Measurements from ENCODE around the gene EYA2. TPM values are rescaled to one million over a fixed set of nuclear protein-coding genes. Genes with fewer than 3 reads are reported as not detected.

The EYA2 gene
- total and polyA plus RNA-seq, 12 donors: 0.54 to 2.2 (median 1.4) TPM

- no peaks in the 10 kb centered on the region for H3K9me3 ChIP-seq (replicated peaks in 1 of 3)
Observed at GRCh38 chr20:46850416-46850815, 44.2 kb upstream of the EYA2 start.

GRCh38 chr20:46850896-46851295 lies 43.7 kb upstream of the EYA2 start:
- H3K9me3 ChIP-seq (replicated peaks in 1 of 3): no peaks in the 10 kb centered on the region
- no peaks in the 10 kb centered on the region for H3K36me3 ChIP-seq (replicated peaks in 1 of 2)
- H3K27ac ChIP-seq: no peak overlapping the region
- H3K4me3 ChIP-seq: no peak overlapping the region
- DNase-seq: no peak
- H3K27me3 ChIP-seq: no peaks in the 10 kb centered on the region
- H3K4me1 ChIP-seq (replicated peaks in 1 of 2): no peaks in the 10 kb centered on the region
- intact Hi-C loops (cut with DNase I): no loop called here
- TF ChIP-seq CTCF (IDR thresholded peaks at IDR 0.05): no peak
- 69 to 79% (median 74%) methylated on average over 7 of the region's 7 CpGs for WGBS, 4 donors

More at GRCh38 chr20:46850416-46850815, 44.2 kb upstream of the EYA2 start:
- H3K4me1 ChIP-seq (replicated peaks in 1 of 2): no peaks in the 10 kb centered on the region
- intact Hi-C loops (cut with DNase I): no loop called here
- H3K36me3 ChIP-seq (replicated peaks in 1 of 2): no peaks in the 10 kb centered on the region
- WGBS, 4 donors: 60 to 69% (median 67%) methylated on average over 9 to 10 of the region's 10 CpGs
- no peak overlapping the region for H3K4me3 ChIP-seq
- no peak for DNase-seq
- TF ChIP-seq CTCF (IDR thresholded peaks at IDR 0.05) (no peak), POLR2A (IDR thresholded peaks at IDR 0.05) (no peak)
- no peaks in the 10 kb centered on the region for H3K27me3 ChIP-seq
- H3K27ac ChIP-seq: no peak overlapping the region

- H3K27ac ChIP-seq: no peak overlapping the region
- intact Hi-C loops (cut with DNase I): no loop called here
- WGBS, 4 donors: 82 to 90% (median 87%) methylated on average over 4 of the region's 4 CpGs
- no peaks in the 10 kb centered on the region for H3K4me1 ChIP-seq (replicated peaks in 1 of 2)
- H3K27me3 ChIP-seq: no peaks in the 10 kb centered on the region
- no peak overlapping the region for H3K4me3 ChIP-seq
- no peak for TF ChIP-seq POLR2A (IDR thresholded peaks at IDR 0.05)
- no peak for TF ChIP-seq CTCF (IDR thresholded peaks at IDR 0.05)
- no peaks in the 10 kb centered on the region for H3K9me3 ChIP-seq (replicated peaks in 1 of 3)
- no peak for DNase-seq
- H3K36me3 ChIP-seq (replicated peaks in 1 of 2): no peaks in the 10 kb centered on the region
Observed at GRCh38 chr20:46851746-46852145, 42.9 kb upstream of the EYA2 start.

- Histone ChIP-seq H3K27ac (no peak overlapping the region), H3K9me3 (replicated peaks in 1 of 3) (no peaks in the 10 kb centered on the region), H3K27me3 (no peaks in the 10 kb centered on the region), H3K4me3 (no peak overlapping the region), H3K4me1 (replicated peaks in 1 of 2) (no peaks in the 10 kb centered on the region), H3K36me3 (replicated peaks in 1 of 2) (no peaks in the 10 kb centered on the region)
- WGBS, 4 donors: 65 to 72% (median 66%) methylated on average over 3 to 4 of the region's 4 CpGs
- DNase-seq: no peak
- intact Hi-C loops (cut with DNase I): no loop called here
- no peak for TF ChIP-seq CTCF (IDR thresholded peaks at IDR 0.05)
- no peak for TF ChIP-seq POLR2A (IDR thresholded peaks at IDR 0.05)
Observed at GRCh38 chr20:46852313-46852712, 42.3 kb upstream of the EYA2 start.

Data from adrenal gland (tissue), 12 donors.